Skeletal muscle tissue (tissue), 4 donors: ENCODE data around the gene PRSS27. TPM values are rescaled to one million over a fixed set of nuclear protein-coding genes. Genes with fewer than 3 reads are reported as not detected.

ENCODE experiments used
- H3K27ac ChIP-seq: one replicate; pipeline ENCODE4 v1.7.0; 2013; ENCODE audit warnings: mild to moderate bottlenecking, low read depth, low read length, inconsistent platforms
- H3K27me3 ChIP-seq, 3 donors: one replicate each; pipeline ENCODE4 v1.7.0; 2013; ENCODE audit warnings: low read length in 3 of 3; ENCODE audit not compliant: control insufficient read depth in 3 of 3, insufficient read depth in 3 of 3
- H3K36me3 ChIP-seq, 3 donors: one replicate each; pipeline ENCODE4 v1.7.0; 2013; ENCODE audit warnings: low read length in 3 of 3; ENCODE audit not compliant: control insufficient read depth in 3 of 3, insufficient read depth in 3 of 3
- H3K4me1 ChIP-seq, 3 donors: one replicate each; pipeline ENCODE4 v1.7.0; 2013; ENCODE audit warnings: low read length in 3 of 3, mild to moderate bottlenecking in 3 of 3; ENCODE audit not compliant: control insufficient read depth in 3 of 3, insufficient read depth in 3 of 3
- H3K4me3 ChIP-seq, 3 donors: one replicate each; pipeline ENCODE4 v1.7.0; 2013; ENCODE audit warnings: low read length in 3 of 3
- H3K9ac ChIP-seq, 3 donors: one replicate each; pipeline ENCODE4 v1.7.0; 2013; ENCODE audit warnings: low read length in 3 of 3, mild to moderate bottlenecking in 3 of 3, moderate library complexity in 2 of 3, low read depth in 1 of 3
- H3K9me3 ChIP-seq, 3 donors: one replicate each; pipeline ENCODE4 v1.7.0; 2013; ENCODE audit warnings: low read length in 3 of 3; ENCODE audit not compliant: control insufficient read depth in 3 of 3
- total RNA-seq: library from RNA; depleted of rRNA; stranded (reverse); fragments of >200 nt; gene quantifications from one replicate; pipeline ENCODE4 v1.2.3, GENCODE V29; 2014
- donor health status: Osteomylitis.

Gene PRSS27
- total RNA-seq, 1 donor from 2014 or later, result not detected

- Histone ChIP-seq H3K9ac (no peak overlapping the region), H3K36me3 (peaks cover 90 to 100% (median 100%) of the 10 kb centered on the region in 3 donors), H3K4me3 (no peak overlapping the region), H3K27me3 (no peaks in the 10 kb centered on the region), H3K27ac (no peak overlapping the region), H3K4me1 (peaks cover 14 to 16% (median 14%) of the 10 kb centered on the region in 3 donors), H3K9me3 (no peaks in the 10 kb centered on the region)
Measured at GRCh38 chr16:2763173-2763572, 43.1 kb upstream of the PRSS27 start.

DNA sequence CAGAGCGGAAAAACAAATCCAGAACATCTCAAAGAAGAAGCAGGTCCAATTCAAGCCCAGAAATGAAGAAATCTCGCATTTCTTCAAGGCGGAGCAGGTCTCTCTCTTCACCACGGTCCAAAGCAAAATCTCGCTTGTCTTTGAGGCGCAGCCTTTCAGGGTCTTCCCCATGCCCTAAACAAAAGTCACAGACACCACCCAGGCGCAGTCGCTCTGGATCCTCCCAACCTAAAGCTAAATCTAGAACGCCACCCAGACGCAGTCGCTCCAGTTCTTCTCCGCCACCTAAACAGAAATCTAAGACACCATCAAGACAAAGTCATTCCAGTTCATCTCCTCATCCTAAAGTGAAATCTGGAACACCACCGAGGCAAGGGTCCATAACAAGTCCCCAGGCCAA lies 42.7 kb upstream of the PRSS27 start:
- peaks cover 90 to 100% (median 99%) of the 10 kb centered on the region in 3 donors for H3K36me3 ChIP-seq

DNA sequence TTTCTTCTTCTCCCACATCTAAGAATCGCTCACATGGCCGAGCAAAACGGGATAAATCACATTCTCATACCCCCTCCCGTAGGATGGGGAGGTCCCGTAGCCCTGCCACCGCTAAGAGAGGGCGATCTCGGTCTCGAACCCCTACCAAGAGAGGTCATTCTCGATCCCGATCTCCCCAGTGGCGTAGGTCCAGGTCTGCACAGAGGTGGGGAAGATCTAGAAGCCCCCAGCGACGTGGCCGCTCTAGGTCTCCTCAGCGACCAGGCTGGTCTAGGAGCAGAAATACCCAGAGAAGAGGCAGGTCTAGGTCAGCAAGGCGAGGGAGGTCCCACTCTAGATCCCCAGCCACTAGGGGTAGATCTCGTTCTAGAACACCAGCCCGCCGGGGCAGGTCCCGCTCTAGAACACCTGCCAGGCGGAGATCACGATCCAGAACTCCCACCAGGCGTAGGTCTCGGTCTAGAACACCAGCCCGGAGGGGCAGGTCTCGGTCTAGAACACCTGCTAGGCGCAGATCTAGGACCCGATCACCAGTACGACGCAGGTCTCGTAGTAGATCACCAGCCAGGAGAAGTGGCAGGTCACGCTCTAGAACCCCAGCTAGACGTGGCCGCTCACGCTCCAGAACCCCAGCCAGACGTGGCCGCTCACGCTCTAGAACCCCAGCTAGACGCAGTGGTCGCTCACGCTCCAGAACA lies 42.0 kb upstream of the PRSS27 start:
- H3K4me3 ChIP-seq, result no peak overlapping the region

More for the DNA sequence above, 42.7 kb upstream of the PRSS27 start:
- Histone ChIP-seq H3K4me1 (peaks cover 10 to 14% (median 11%) of the 10 kb centered on the region in 3 donors), H3K9me3 (no peaks in the 10 kb centered on the region), H3K4me3 (no peak overlapping the region), H3K27me3 (no peaks in the 10 kb centered on the region), H3K27ac (no peak overlapping the region), H3K9ac (no peak overlapping the region)

DNA sequence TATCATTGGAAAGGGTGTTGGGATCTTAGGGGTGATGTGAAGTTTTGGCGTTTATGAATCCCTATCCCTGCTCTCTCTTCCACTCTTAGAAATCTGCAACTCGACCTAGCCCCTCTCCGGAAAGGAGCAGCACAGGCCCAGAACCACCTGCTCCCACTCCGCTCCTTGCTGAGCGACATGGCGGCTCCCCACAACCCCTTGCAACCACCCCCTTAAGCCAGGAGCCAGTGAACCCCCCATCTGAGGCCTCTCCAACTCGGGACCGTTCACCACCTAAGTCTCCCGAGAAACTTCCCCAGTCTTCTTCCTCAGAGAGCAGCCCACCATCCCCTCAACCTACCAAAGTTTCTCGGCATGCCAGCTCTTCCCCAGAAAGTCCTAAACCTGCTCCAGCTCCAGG lies 41.4 kb upstream of the PRSS27 start:
- Histone ChIP-seq H3K9me3 (no peaks in the 10 kb centered on the region), H3K9ac (no peak overlapping the region), H3K4me3 (no peak overlapping the region), H3K27me3 (no peaks in the 10 kb centered on the region), H3K27ac (no peak overlapping the region), H3K36me3 (peaks cover 84 to 95% (median 92%) of the 10 kb centered on the region in 3 donors), H3K4me1 (peaks cover 11 to 14% (median 12%) of the 10 kb centered on the region in 3 donors)

More for the DNA sequence above, 42.0 kb upstream of the PRSS27 start:
- Histone ChIP-seq H3K9me3 (no peaks in the 10 kb centered on the region), H3K4me1 (peaks cover 10 to 12% (median 10%) of the 10 kb centered on the region in 3 donors), H3K9ac (no peak overlapping the region), H3K27ac (no peak overlapping the region), H3K27me3 (no peaks in the 10 kb centered on the region), H3K36me3 (peaks cover 89 to 98% (median 97%) of the 10 kb centered on the region in 3 donors)

DNA sequence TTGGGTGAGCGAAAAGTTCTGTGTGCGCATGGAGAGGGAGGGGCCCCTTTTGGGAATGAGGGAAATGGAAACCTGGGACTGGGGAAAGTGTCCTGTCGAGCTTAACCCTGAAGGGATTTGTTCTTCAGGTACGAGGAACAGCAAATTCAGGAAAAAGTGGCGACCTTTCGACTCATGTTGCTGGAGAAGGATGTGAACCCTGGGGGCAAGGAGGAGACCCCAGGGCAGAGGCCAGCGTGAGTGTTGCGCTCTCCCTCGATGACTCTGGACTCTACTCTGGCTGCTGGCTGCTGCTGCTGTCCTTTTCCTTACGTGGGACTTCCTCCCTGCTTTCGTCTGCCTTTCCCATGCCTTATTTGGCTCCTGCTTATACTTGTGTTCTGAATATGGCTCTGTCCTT lies 37.3 kb upstream of the PRSS27 start:
- no peak overlapping the region for H3K4me3 ChIP-seq
- no peaks in the 10 kb centered on the region for H3K27me3 ChIP-seq
- no peaks in the 10 kb centered on the region for H3K9me3 ChIP-seq
- no peak overlapping the region for H3K9ac ChIP-seq
- peak overlapping the region; percentile 4 for H3K27ac ChIP-seq
- peaks cover 45 to 55% (median 55%) of the 10 kb centered on the region in 3 donors for H3K36me3 ChIP-seq
- peaks cover 37 to 40% (median 39%) of the 10 kb centered on the region in 3 donors for H3K4me1 ChIP-seq

DNA sequence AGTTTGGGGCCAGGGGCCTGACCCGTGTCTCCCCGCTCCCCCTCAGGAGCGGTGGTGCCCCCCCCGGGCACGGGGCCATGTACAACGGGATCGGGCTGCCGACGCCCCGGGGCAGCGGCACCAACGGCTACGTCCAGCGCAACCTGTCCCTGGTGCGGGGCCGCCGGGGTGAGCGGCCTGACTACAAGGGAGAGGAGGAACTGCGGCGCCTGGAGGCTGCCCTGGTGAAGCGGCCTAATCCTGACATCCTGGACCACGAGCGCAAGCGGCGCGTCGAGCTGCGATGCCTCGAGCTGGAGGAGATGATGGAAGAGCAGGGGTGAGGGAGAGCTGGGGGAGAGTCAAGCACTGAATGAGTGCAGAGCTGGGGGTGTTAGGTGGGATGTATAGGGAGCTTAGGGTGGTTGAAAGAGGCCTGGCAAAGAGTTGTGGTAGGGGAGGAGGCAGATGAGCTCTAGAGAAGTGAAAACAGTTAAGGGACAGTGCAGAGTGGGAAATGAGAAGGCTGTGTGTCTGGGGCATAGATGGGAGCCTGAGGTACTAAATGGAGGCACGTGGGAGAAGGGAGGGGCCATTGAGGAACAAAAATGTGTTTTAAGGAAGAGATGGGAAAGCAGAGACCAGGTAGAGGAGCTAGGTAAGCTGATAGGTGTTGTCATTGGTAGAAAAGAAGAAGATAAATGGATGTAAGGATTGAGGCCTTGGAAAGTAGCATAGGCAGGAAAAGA lies 36.4 kb upstream of the PRSS27 start:
- peak overlapping the region in 1 of 3 donors; percentile 11 for H3K4me3 ChIP-seq
- peaks cover 42 to 49% (median 45%) of the 10 kb centered on the region in 3 donors for H3K4me1 ChIP-seq
- no peaks in the 10 kb centered on the region for H3K27me3 ChIP-seq
- no peak overlapping the region for H3K27ac ChIP-seq
- H3K9ac ChIP-seq, result peak overlapping the region in 2 of 3 donors; percentile 26 to 38
- H3K9me3 ChIP-seq, result peaks cover 0 to under 1% (median 0%) of the 10 kb centered on the region in 3 donors
- H3K36me3 ChIP-seq, result peaks cover 36 to 46% (median 46%) of the 10 kb centered on the region in 3 donors

DNA sequence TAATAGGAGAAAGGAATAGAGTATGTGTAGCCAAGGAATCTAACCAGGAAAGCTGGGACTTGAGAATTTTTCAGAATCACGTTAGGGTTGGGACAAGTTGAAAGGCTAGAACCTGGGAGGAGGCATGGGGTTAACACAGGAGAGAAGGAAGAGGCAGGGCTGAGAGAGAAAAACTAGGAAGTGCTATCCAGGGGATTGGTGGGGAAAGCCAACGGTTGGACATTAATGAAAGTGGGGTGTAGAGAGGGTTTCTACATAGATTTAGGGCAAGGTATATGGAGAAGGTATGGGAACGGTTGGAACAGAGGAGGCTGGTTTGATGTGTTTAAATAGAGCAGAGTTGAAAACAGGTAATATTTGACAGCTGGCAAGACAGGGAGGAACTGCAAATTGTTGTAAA lies 35.1 kb upstream of the PRSS27 start:
- Histone ChIP-seq H3K36me3 (peaks cover 28 to 34% (median 34%) of the 10 kb centered on the region in 3 donors), H3K9me3 (peaks cover 0 to 2% (median 0%) of the 10 kb centered on the region in 3 donors), H3K4me1 (peaks cover 46 to 52% (median 48%) of the 10 kb centered on the region in 3 donors), H3K9ac (peak overlapping the region; percentile 86 to 100 (median 91)), H3K27me3 (no peaks in the 10 kb centered on the region), H3K27ac (peak overlapping the region; percentile 99), H3K4me3 (peak overlapping the region; percentile 75 to 100 (median 94))

DNA sequence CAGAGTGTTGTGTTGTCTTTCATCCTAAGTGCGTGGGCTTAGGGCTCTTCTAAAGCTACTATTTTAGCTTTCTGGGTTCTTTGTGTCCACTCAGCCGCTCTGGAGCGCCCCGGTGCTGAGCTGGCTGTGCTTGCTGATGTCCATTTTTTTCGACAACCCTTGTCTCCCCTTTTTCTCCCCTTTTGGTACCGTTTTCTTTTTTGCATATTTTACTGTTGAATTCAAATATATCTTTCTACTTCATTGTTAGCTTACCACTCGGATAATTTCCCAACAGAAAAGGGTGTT lies 33.7 kb upstream of the PRSS27 start:
- H3K9me3 ChIP-seq, result peaks cover 0 to 2% (median 0%) of the 10 kb centered on the region in 3 donors
- no peaks in the 10 kb centered on the region for H3K27me3 ChIP-seq
- peak overlapping the region; percentile 75 to 100 (median 94) for H3K4me3 ChIP-seq
- H3K9ac ChIP-seq, result peak overlapping the region; percentile 86 to 100 (median 91)
- H3K4me1 ChIP-seq, result peaks cover 46 to 52% (median 48%) of the 10 kb centered on the region in 3 donors
- H3K36me3 ChIP-seq, result peaks cover 18 to 24% (median 19%) of the 10 kb centered on the region in 3 donors
- H3K27ac ChIP-seq, result peak overlapping the region; percentile 99

GRCh38 chr16:2752850-2753732 lies 33.1 kb upstream of the PRSS27 start:
- H3K27ac ChIP-seq, result peak overlapping the region; percentile 99
- peaks cover 0 to 2% (median 0%) of the 10 kb centered on the region in 3 donors for H3K9me3 ChIP-seq
- peaks cover 46 to 52% (median 48%) of the 10 kb centered on the region in 3 donors for H3K4me1 ChIP-seq

More at GRCh38 chr16:2752850-2753732, 33.1 kb upstream of the PRSS27 start:
- H3K9ac ChIP-seq, result peak overlapping the region; percentile 95 to 100 (median 100)
- no peaks in the 10 kb centered on the region for H3K27me3 ChIP-seq
- peaks cover 13 to 19% (median 17%) of the 10 kb centered on the region in 3 donors for H3K36me3 ChIP-seq
- H3K4me3 ChIP-seq, result peak overlapping the region; percentile 94 to 100 (median 100)
